H1 (cell line): ENCODE data around the gene ZFAND3.

Source experiments
- CHD1 ChIP-seq: IDR thresholded peaks from 2 replicates; pipeline ENCODE4 v1.6.1; 2012; ENCODE audit warnings: low read depth, low read length, improper control_type of control experiment
- CTCF ChIP-seq, 3 experiments: IDR thresholded peaks; 1 replicate in 2 of 3; 2 replicates in 1 of 3; pipeline versions ENCODE4 v1.5.1 to v1.6.1; 2011; ENCODE audit warnings: low read length in 3 of 3, mild to moderate bottlenecking in 3 of 3, inconsistent platforms in 2 of 3, low read depth in 1 of 3, moderate library complexity in 1 of 3; ENCODE audit not compliant: insufficient read depth in 1 of 3; ENCODE audit errors: control extremely low read depth in 1 of 3
- EP300 ChIP-seq, 2 experiments: IDR thresholded peaks; 1 replicate in 1 of 2; 2 replicates in 1 of 2; pipeline ENCODE4 v1.6.1; 2011 to 2012; ENCODE audit warnings: low read depth in 2 of 2, low read length in 2 of 2, mild to moderate bottlenecking in 2 of 2, borderline replicate concordance in 1 of 2, inconsistent platforms in 1 of 2, moderate library complexity in 1 of 2
- EZH2 ChIP-seq: fragments of 200-600 bp; sonication (generic); IDR thresholded peaks from 2 replicates; pipeline ENCODE4 v1.7.1; 2012; ENCODE audit warnings: low read depth, mild to moderate bottlenecking, moderate library complexity, low read length, inconsistent platforms; ENCODE audit not compliant: severe bottlenecking
- NRF1 ChIP-seq: IDR thresholded peaks from 2 replicates; pipeline ENCODE4 v1.6.1; 2011; ENCODE audit warnings: mild to moderate bottlenecking, low read depth, low read length, improper control_type of control experiment
- TCF12 ChIP-seq: IDR thresholded peaks from 2 replicates; pipeline ENCODE4 v1.6.1; 2011; ENCODE audit warnings: low read depth, mild to moderate bottlenecking, low read length
- TF ChIP-seq, protein P1 (sequence below): IDR thresholded peaks from 2 replicates; pipeline ENCODE4 v1.6.1; 2011; ENCODE audit warnings: low read length, improper control_type of control experiment

DNA sequence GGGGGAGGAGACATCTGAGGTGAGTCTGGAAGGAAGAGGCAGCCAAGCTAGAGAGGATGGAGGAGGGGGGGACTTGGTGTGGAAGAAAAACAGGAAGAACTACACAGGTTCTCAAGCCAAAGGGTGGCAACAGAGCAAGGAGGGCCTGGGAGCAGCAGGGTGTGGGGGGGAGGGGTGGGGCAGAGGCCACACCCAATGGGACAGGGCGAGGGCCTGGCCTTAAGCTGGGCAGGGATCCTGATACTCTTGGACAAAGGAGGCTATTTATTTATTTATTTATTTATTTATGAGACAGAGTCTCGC lies 359.0 kb downstream of the ZFAND3 start:
- no peak for TF ChIP-seq EP300 (IDR thresholded peaks at IDR 0.05; ENCODE audit: borderline replicate concordance in 1 of 2, low read depth in 2 of 2, low read length in 2 of 2)
- TF ChIP-seq NRF1: no peak
- no peak for TF ChIP-seq TCF12
- no peak for TF ChIP-seq EZH2
- no peak for TF ChIP-seq CHD1
- no peak for TF ChIP-seq CTCF (IDR thresholded peaks at IDR 0.05; ENCODE audit: control extremely low read depth in 1 of 3, insufficient read depth in 1 of 3, low read depth in 1 of 3, low read length in 3 of 3)
- TF ChIP-seq, protein P1, sequence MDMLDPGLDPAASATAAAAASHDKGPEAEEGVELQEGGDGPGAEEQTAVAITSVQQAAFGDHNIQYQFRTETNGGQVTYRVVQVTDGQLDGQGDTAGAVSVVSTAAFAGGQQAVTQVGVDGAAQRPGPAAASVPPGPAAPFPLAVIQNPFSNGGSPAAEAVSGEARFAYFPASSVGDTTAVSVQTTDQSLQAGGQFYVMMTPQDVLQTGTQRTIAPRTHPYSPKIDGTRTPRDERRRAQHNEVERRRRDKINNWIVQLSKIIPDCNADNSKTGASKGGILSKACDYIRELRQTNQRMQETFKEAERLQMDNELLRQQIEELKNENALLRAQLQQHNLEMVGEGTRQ: no peak
